Endothelial cell (in vitro differentiated cells): ENCODE results near the gene OXNAD1. TPM values are rescaled to one million over a fixed set of nuclear protein-coding genes. Genes with fewer than 3 reads are reported as not detected.

Experiments
- DNase-seq: peaks from one replicate; pipeline ENCODE4 v3.0.0; 2021; ENCODE audit warnings: low spot score
- H3K27ac Mint-ChIP-seq: one replicate; pipeline ENCODE4 v1.8.0; 2021; ENCODE audit warnings: mixed read lengths, inconsistent platforms; ENCODE audit not compliant: unreplicated experiment
- H3K27me3 Mint-ChIP-seq: one replicate; pipeline ENCODE4 v1.8.0; 2021; ENCODE audit warnings: mild to moderate bottlenecking, moderate library complexity, mixed read lengths, inconsistent platforms; ENCODE audit not compliant: unreplicated experiment
- H3K36me3 Mint-ChIP-seq: one replicate; pipeline ENCODE4 v1.8.0; 2021; ENCODE audit warnings: mild to moderate bottlenecking, low read depth, mixed read lengths, inconsistent platforms; ENCODE audit not compliant: unreplicated experiment
- H3K4me1 Mint-ChIP-seq: one replicate; pipeline ENCODE4 v1.8.0; 2021; ENCODE audit warnings: mild to moderate bottlenecking, mixed read lengths, inconsistent platforms; ENCODE audit not compliant: unreplicated experiment
- H3K4me3 Mint-ChIP-seq: one replicate; pipeline ENCODE4 v1.8.0; 2021; ENCODE audit warnings: mild to moderate bottlenecking, mixed read lengths, inconsistent platforms; ENCODE audit not compliant: unreplicated experiment
- H3K9me3 Mint-ChIP-seq: one replicate; pipeline ENCODE4 v1.8.0; 2021; ENCODE audit warnings: mixed read lengths, inconsistent platforms; ENCODE audit not compliant: unreplicated experiment
- CTCF ChIP-seq: fragments of 200-600 bp; sonication (generic); IDR thresholded peaks from one replicate; pipeline ENCODE4 v1.5.0; 2021; ENCODE audit warnings: antibody characterized with exemption; ENCODE audit not compliant: unreplicated experiment
- long read RNA-seq: library from polyadenylated mRNA; unstranded; transcript quantifications from one replicate; pipeline ENCODE4 v2.0.0, GENCODE V29; 2020; ENCODE audit not compliant: unreplicated experiment
- total RNA-seq: library from RNA; stranded (reverse); fragmentation: NEBNext Ultra II Directional; extraction: Animal tissue kit (Norgen Biotek cat#: 25700); gene quantifications from one replicate; pipeline ENCODE4 v1.2.1, GENCODE V29; 2021; ENCODE audit not compliant: unreplicated experiment

Gene OXNAD1
- total RNA-seq = 10.9 TPM
- long read RNA-seq, transcript OXNAD1-201 (9 exons, 3,929 nt) = major isoform, 6 of 14 reads
- long read RNA-seq, partial matches to known transcripts = 0 of 14 reads
- long read RNA-seq, other reads (novel, unspliced or antisense) = 5 of 14 reads

DNA sequence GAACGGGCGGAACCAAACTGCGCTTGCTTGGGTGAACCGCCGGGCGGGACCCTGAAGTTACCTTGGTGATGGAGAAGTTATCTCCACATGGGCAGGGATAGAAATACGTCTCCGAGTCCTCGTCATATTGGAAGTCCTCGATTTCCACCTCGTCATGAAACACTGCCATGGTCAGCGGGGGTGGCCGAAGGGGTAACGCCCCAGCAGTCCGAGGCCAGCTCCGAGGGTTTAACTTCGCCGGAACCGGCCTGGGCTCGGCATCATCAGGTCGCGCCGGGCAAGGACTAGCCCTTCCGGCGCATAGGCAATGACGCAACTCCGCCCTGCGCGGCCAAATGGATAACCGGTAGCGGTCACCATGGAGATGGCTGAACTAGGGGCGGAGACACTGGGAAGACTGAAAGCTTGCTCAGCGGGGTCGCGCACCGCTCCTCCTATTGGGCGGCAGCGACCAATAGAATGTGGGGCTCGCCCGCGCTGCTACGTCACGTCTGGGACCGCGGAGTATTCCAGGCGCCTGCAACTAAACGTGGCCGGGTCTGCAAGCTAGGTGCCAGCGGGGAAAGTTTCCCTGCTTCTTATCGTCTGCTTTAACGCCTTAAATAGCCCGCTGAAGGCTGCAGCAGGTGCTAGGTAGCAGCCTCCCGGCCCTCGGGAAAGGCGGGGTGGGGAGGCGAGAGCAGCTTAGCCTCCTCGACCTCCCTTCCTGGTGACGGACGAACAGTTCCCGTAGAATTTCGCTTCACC lies at the start of gene OXNAD1, which contains the start of gene DPH3:
OXNAD1 (plus strand) TSS at position 505 of the 747 bp plus-strand sequence. CDS start 5,741 bp downstream, outside the sequence.
DPH3 (minus strand) TSS at position 236 of the 747 bp plus-strand sequence; CDS start at position 169, 67 bp downstream.
- Mint-ChIP-seq H3K9me3 (no peaks in the 10 kb centered on the region), H3K27me3 (no peaks in the 10 kb centered on the region), H3K36me3 (peaks cover 3% of the 10 kb centered on the region), H3K27ac (peak within 1 kb of the TSS; percentile 98), H3K4me3 (peak within 1 kb of the TSS; percentile 98), H3K4me1 (peaks cover 22% of the 10 kb centered on the region)
- TF ChIP-seq CTCF = no peak
- peak; percentile 98 for DNase-seq

DNA sequence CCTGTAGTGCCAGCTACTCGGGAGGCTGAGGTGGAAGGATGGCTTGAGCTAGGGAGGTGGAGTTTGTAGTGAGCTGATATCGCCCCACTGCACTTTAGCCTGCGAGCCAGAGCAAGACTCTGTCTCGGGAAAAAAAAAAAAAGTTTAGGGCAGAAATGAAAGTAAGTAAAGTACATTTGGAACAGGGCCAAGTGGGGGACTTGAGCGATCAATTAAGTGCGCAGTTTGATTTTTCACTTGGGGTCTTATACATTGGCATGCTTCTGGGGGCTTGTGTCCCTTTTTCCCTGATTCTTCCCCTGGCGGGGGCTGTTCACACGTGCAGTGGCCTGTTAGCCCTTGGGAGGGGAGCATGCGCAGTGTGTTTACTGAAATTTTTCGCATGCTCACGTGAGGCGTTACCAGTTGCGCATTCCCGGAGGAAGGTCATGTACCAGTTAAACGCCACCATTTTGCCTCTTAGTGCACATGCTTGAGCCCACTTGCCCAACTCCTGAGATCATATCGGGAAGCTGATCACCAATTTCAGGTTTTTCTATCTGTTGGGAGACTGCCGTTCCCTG lies 48.6 kb upstream of the OXNAD1 start:
- TF ChIP-seq CTCF = no peak
- no peak overlapping the region for H3K27ac Mint-ChIP-seq
- H3K36me3 Mint-ChIP-seq = no peaks in the 10 kb centered on the region
- H3K4me3 Mint-ChIP-seq = no peak overlapping the region
- H3K9me3 Mint-ChIP-seq = no peaks in the 10 kb centered on the region
- H3K4me1 Mint-ChIP-seq = no peaks in the 10 kb centered on the region
- no peak for DNase-seq
- H3K27me3 Mint-ChIP-seq = no peaks in the 10 kb centered on the region

DNA sequence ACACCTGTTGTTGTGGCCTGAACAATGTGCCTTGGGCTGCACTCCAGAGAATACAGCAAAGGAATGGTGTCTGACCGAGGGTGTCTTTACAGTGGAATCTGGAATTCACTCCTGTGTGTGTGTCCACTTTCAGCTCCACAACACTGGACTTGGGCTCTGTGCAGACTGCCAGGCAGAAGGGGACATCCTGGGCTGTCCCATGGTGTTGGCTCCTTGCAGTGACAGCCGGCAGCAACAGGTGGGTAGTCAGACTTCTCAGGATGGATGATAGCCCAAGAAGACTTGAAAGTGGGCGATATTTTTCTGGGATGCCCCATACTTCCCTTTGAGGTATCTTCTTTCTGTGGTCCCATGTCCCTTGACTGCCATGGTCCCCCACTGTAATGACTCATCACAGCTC lies 45.2 kb upstream of the OXNAD1 start:
- TF ChIP-seq CTCF = no peak
- no peak for DNase-seq
- Mint-ChIP-seq H3K36me3 (no peaks in the 10 kb centered on the region), H3K27ac (no peak overlapping the region), H3K4me1 (no peaks in the 10 kb centered on the region), H3K4me3 (no peak overlapping the region), H3K27me3 (no peaks in the 10 kb centered on the region), H3K9me3 (no peaks in the 10 kb centered on the region)

GRCh38 chr3:16221990-16222389 lies 43.0 kb upstream of the OXNAD1 start:
- H3K36me3 Mint-ChIP-seq = no peaks in the 10 kb centered on the region
- no peaks in the 10 kb centered on the region for H3K4me1 Mint-ChIP-seq
- no peak overlapping the region for H3K4me3 Mint-ChIP-seq
- no peaks in the 10 kb centered on the region for H3K9me3 Mint-ChIP-seq
- no peak overlapping the region for H3K27ac Mint-ChIP-seq
- TF ChIP-seq CTCF = no peak
- no peak for DNase-seq
- H3K27me3 Mint-ChIP-seq = no peaks in the 10 kb centered on the region

DNA sequence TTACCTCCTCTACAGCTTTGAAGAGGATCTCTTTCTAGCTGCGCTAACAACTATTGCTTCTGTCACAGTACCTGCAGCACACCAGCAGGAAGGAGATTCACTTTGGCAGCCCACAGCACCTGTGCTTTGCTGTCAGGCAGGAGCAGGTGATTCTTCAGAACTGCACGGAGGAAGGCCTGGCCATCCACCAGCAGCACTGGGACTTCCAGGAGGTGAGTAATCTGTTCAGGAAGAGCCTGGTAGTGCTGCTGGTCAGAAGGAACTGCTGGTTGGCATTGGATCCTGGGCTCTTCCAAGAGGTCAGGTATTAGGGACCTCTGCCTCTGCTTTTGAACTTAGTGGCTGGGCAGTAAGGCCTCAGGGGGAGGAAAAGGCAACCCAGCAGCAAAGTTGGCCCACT lies 42.5 kb upstream of the OXNAD1 start:
- Mint-ChIP-seq H3K27ac (no peak overlapping the region), H3K4me1 (no peaks in the 10 kb centered on the region), H3K36me3 (no peaks in the 10 kb centered on the region), H3K9me3 (no peaks in the 10 kb centered on the region), H3K4me3 (no peak overlapping the region), H3K27me3 (no peaks in the 10 kb centered on the region)
- DNase-seq = no peak
- TF ChIP-seq CTCF = no peak
